ENCODE results near the gene COL4A2. TPM values are rescaled to one million over a fixed set of nuclear protein-coding genes. Genes with fewer than 3 reads are reported as not detected.
A peak's percentile ranks its signal among the peaks of the same experiment; 100 is the strongest.

Gene COL4A2
- total RNA-seq, 4 donors from 2014 or later = 56.6 to 139 (median 89.1) TPM

- H3K9me3 ChIP-seq = no peaks in the 10 kb centered on the region
- peaks cover 0 to 39% (median 0%) of the 10 kb centered on the region in 4 donors for H3K4me1 ChIP-seq
- H3K27me3 ChIP-seq = no peaks in the 10 kb centered on the region
- peak overlapping the region in 1 of 4 donors; percentile 67 for H3K27ac ChIP-seq
- no peaks in the 10 kb centered on the region for H3K36me3 ChIP-seq
- no peak overlapping the region for H3K4me3 ChIP-seq
- TF ChIP-seq POLR2A (IDR thresholded peaks at IDR 0.05) (no peak), CTCF (IDR thresholded peaks at IDR 0.05) (no peak)
- DNase-seq = no peak
Measured at GRCh38 chr13:110349239-110349638, 42.2 kb downstream of the COL4A2 start.

GRCh38 chr13:110350049-110350448 lies 43.0 kb downstream of the COL4A2 start:
- no peak for DNase-seq
- Histone ChIP-seq H3K27me3 (no peaks in the 10 kb centered on the region), H3K9me3 (no peaks in the 10 kb centered on the region), H3K4me1 (peaks cover 0 to 45% (median 0%) of the 10 kb centered on the region in 4 donors), H3K27ac (peak overlapping the region in 1 of 4 donors; percentile 35), H3K4me3 (no peak overlapping the region), H3K36me3 (no peaks in the 10 kb centered on the region)
- no peak for TF ChIP-seq CTCF (IDR thresholded peaks at IDR 0.05)
- TF ChIP-seq POLR2A (IDR thresholded peaks at IDR 0.05) = no peak

- Histone ChIP-seq H3K4me1 (peaks cover 0 to 47% (median 0%) of the 10 kb centered on the region in 4 donors), H3K4me3 (no peak overlapping the region), H3K27me3 (no peaks in the 10 kb centered on the region), H3K9me3 (no peaks in the 10 kb centered on the region), H3K27ac (peak overlapping the region in 1 of 4 donors; percentile 35), H3K36me3 (no peaks in the 10 kb centered on the region)
- no peak for DNase-seq
- no peak for TF ChIP-seq CTCF (IDR thresholded peaks at IDR 0.05)
- no peak for TF ChIP-seq POLR2A (IDR thresholded peaks at IDR 0.05)
Measured at GRCh38 chr13:110350509-110350908, 43.4 kb downstream of the COL4A2 start.

- no peak for DNase-seq
- Histone ChIP-seq H3K4me1 (peaks cover 0 to 47% (median 0%) of the 10 kb centered on the region in 4 donors), H3K4me3 (no peak overlapping the region), H3K27me3 (no peaks in the 10 kb centered on the region), H3K36me3 (no peaks in the 10 kb centered on the region), H3K9me3 (no peaks in the 10 kb centered on the region), H3K27ac (peak overlapping the region in 1 of 4 donors; percentile 30)
- TF ChIP-seq CTCF (IDR thresholded peaks at IDR 0.05) (no peak), POLR2A (IDR thresholded peaks at IDR 0.05) (no peak)
Measured at GRCh38 chr13:110351636-110352420, 44.7 kb downstream of the COL4A2 start.

- Histone ChIP-seq H3K9me3 (no peaks in the 10 kb centered on the region), H3K4me1 (peaks cover 0 to 38% (median 0%) of the 10 kb centered on the region in 4 donors), H3K4me3 (no peak overlapping the region), H3K27ac (peak overlapping the region in 1 of 4 donors; percentile 30), H3K36me3 (no peaks in the 10 kb centered on the region), H3K27me3 (no peaks in the 10 kb centered on the region)
- TF ChIP-seq CTCF (IDR thresholded peaks at IDR 0.05) (peak in 2 of 6 experiments; percentile 13 to 17), POLR2A (IDR thresholded peaks at IDR 0.05) (no peak)
- DNase-seq = no peak
Measured at GRCh38 chr13:110352735-110353134, 45.7 kb downstream of the COL4A2 start.
